ENCODE results near the gene EZH2. TPM values are rescaled to one million over a fixed set of nuclear protein-coding genes. Genes with fewer than 3 reads are reported as not detected.

Gene EZH2
- total RNA-seq, 1 experiment from 2014 or later: 42.4 TPM

GRCh38 chr7:148783801-148784527 is 100.1 kb downstream of the EZH2 start:
- no peaks in the 10 kb centered on the region for H3K27me3 ChIP-seq (replicated peaks)
- H3K9me3 ChIP-seq (replicated peaks): no peaks in the 10 kb centered on the region
- H3K36me3 ChIP-seq: peaks cover 83% of the 10 kb centered on the region
- no peak overlapping the region for H3K4me3 ChIP-seq
- no peak for DNase-seq (ENCODE audit: low read depth in 1 of 2, low spot score in 2 of 2)
- H3K4me1 ChIP-seq (replicated peaks): no peaks in the 10 kb centered on the region
- no peak overlapping the region for H3K27ac ChIP-seq

DNA sequence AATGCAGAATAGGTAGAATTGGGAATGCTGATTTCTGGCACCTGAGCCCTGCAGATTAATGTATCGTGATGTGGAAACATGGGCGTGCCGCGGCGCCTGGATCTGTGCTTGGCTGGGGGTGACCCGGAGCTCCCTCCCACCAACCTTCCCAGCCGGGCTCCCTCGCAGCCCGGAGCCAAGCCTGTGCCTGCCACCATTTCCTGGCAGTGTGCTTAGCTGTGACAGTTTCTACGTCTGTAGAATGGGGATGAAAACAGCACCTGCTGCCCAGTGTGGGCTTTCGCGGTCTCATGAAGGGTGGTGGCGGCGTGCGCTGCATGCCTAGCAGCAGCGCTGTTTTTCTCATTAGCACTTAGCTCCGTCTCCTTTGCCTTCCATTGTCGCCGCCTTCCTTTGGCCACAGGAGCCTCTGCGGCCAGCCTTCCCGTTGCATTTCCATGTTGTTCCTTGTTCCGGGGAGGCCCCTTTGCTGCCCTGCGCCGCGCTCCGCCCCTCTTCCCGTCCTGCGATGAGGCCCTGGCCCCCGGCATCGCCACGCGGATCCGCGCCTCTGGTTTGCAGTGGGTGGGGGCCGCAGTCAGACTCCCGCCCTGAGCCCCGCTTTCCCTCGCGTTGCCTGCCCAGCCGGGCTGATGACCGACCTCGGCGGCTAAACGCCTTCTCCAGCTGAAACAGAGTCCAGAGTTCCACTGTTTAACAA is 101.2 kb downstream of the EZH2 start:
- no peak overlapping the region for H3K27ac ChIP-seq
- H3K4me3 ChIP-seq: no peak overlapping the region
- no peak for DNase-seq (ENCODE audit: low read depth in 1 of 2, low spot score in 2 of 2)
- no peaks in the 10 kb centered on the region for H3K9me3 ChIP-seq (replicated peaks)
- no peaks in the 10 kb centered on the region for H3K4me1 ChIP-seq (replicated peaks)
- peaks cover 82% of the 10 kb centered on the region for H3K36me3 ChIP-seq
- H3K27me3 ChIP-seq (replicated peaks): no peaks in the 10 kb centered on the region

DNA sequence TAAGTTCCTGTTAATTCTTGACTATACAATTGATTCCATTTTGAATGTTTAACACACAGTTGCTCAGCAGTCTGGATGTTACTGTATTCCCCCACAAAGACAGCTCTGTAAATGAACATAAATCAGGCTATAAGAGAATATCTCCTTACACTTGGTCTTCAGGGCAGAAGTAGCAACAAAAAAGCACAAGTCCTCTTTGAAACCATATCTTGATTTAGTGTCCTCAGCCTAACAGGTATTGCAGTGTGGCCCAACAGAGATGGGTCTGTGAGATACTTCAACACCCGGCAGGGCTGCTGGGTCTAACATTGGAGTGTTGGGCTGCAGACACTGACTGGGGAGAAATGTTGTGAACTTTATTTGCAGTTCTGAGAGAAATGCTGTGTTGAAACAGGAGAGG is 109.6 kb downstream of the EZH2 start:
- H3K36me3 ChIP-seq: peaks cover 49% of the 10 kb centered on the region
- H3K4me3 ChIP-seq: no peak overlapping the region
- H3K27me3 ChIP-seq (replicated peaks): no peaks in the 10 kb centered on the region
- peaks cover 27% of the 10 kb centered on the region for H3K4me1 ChIP-seq (replicated peaks)
- no peak for DNase-seq (ENCODE audit: low read depth in 1 of 2, low spot score in 2 of 2)
- no peak overlapping the region for H3K27ac ChIP-seq
- H3K9me3 ChIP-seq (replicated peaks): no peaks in the 10 kb centered on the region

DNA sequence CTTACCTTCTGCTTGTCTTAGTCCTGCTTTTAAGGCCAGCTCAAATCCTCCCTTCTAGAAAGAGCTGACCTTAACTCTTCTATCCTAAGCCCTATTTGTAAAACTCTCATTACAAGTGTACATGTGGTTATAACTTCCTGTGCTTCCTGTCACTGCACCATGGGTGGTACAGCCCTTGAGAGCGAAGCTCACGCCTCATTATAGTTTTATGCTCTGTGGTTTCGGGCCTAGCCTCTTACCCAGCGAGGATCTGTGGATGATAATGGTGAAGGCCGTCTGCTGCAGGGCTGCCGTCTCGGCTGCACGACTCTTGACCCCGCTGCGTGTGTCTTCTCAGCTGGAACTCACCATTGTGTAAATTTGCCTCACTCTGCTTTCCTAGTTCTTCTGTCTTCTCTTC is 110.8 kb downstream of the EZH2 start:
- Histone ChIP-seq H3K36me3 (peaks cover 51% of the 10 kb centered on the region), H3K4me1 (replicated peaks) (peaks cover 27% of the 10 kb centered on the region), H3K4me3 (no peak overlapping the region), H3K27me3 (replicated peaks) (no peaks in the 10 kb centered on the region), H3K27ac (peak overlapping the region; percentile 85), H3K9me3 (replicated peaks) (no peaks in the 10 kb centered on the region)
- DNase-seq (ENCODE audit: low read depth in 1 of 2, low spot score in 2 of 2): peak; percentile 75 to 78

- peak; percentile 90 to 92 for DNase-seq (ENCODE audit: low read depth in 1 of 2, low spot score in 2 of 2)
- Histone ChIP-seq H3K4me1 (replicated peaks) (peaks cover 27% of the 10 kb centered on the region), H3K9me3 (replicated peaks) (no peaks in the 10 kb centered on the region), H3K27me3 (replicated peaks) (no peaks in the 10 kb centered on the region), H3K36me3 (peaks cover 54% of the 10 kb centered on the region), H3K4me3 (no peak overlapping the region), H3K27ac (peak overlapping the region; percentile 85)
Measured at GRCh38 chr7:148772297-148773089, 111.6 kb downstream of the EZH2 start.

GRCh38 chr7:148770004-148770403 is 114.1 kb downstream of the EZH2 start:
- H3K36me3 ChIP-seq: peaks cover 53% of the 10 kb centered on the region
- H3K4me3 ChIP-seq: no peak overlapping the region
- no peak for DNase-seq (ENCODE audit: low read depth in 1 of 2, low spot score in 2 of 2)
- no peaks in the 10 kb centered on the region for H3K27me3 ChIP-seq (replicated peaks)
- peaks cover 27% of the 10 kb centered on the region for H3K4me1 ChIP-seq (replicated peaks)
- H3K27ac ChIP-seq: no peak overlapping the region
- no peaks in the 10 kb centered on the region for H3K9me3 ChIP-seq (replicated peaks)

DNA sequence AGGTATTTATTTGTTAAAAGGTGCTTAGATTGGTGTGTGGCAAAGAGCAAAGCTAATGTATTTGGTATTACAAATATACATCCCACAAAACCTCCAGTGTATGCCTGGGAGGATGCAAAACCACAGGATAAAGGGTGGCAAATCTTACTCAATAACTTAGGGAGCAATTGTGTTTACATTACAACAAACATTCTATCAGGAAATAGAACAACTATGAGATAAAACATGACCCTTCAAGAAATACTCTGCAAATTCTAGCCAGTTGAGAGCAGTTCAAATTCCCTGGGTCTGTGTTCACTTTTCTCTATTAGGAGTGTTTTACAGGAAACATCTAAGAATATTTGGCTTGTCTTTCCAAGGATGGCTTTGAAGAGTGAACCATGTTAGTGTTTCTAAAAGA is 120.5 kb downstream of the EZH2 start:
- H3K27ac ChIP-seq: no peak overlapping the region
- H3K36me3 ChIP-seq: peaks cover 58% of the 10 kb centered on the region
- no peak overlapping the region for H3K4me3 ChIP-seq
- no peak for DNase-seq (ENCODE audit: low read depth in 1 of 2, low spot score in 2 of 2)
- no peaks in the 10 kb centered on the region for H3K9me3 ChIP-seq (replicated peaks)
- H3K27me3 ChIP-seq (replicated peaks): no peaks in the 10 kb centered on the region
- H3K4me1 ChIP-seq (replicated peaks): peaks cover 6% of the 10 kb centered on the region; the same call in 1 of the 2 replicates

- H3K36me3 ChIP-seq: peaks cover 52% of the 10 kb centered on the region
- H3K27ac ChIP-seq: no peak overlapping the region
- H3K27me3 ChIP-seq (replicated peaks): no peaks in the 10 kb centered on the region
- H3K9me3 ChIP-seq (replicated peaks): no peaks in the 10 kb centered on the region
- no peak overlapping the region for H3K4me3 ChIP-seq
- H3K4me1 ChIP-seq (replicated peaks): peaks cover 6% of the 10 kb centered on the region; the same call in 1 of the 2 replicates
- DNase-seq (ENCODE audit: low read depth in 1 of 2, low spot score in 2 of 2): no peak
Measured at GRCh38 chr7:148761499-148762278, 122.4 kb downstream of the EZH2 start.

Other genes starting within 250 kb of the EZH2 start
- gene CUL1, start 185.4 kb downstream of the EZH2 start, total RNA-seq (2014; rRNA removed; shearing (Covaris generic)): 39.1 and 59.9 TPM in 2 replicates
- 207 and 271 TPM in 2 replicates for gene PDIA4, start 144.2 kb upstream of the EZH2 start, total RNA-seq (2014; rRNA removed; shearing (Covaris generic))
- 2.9 and 3.4 TPM in 2 replicates for gene ZNF786, start 206.4 kb upstream of the EZH2 start, total RNA-seq (2014; rRNA removed; shearing (Covaris generic))
- 0.41 and 2.5 TPM in 2 replicates for gene ZNF425, start 242.0 kb upstream of the EZH2 start, total RNA-seq (2014; rRNA removed; shearing (Covaris generic))